ENCODE results near the gene MACROD2. TPM values are rescaled to one million over a fixed set of nuclear protein-coding genes. Genes with fewer than 3 reads are reported as not detected.

Gene MACROD2
- total RNA-seq, 1 donor from 2014 or later, result 6.7 TPM

DNA sequence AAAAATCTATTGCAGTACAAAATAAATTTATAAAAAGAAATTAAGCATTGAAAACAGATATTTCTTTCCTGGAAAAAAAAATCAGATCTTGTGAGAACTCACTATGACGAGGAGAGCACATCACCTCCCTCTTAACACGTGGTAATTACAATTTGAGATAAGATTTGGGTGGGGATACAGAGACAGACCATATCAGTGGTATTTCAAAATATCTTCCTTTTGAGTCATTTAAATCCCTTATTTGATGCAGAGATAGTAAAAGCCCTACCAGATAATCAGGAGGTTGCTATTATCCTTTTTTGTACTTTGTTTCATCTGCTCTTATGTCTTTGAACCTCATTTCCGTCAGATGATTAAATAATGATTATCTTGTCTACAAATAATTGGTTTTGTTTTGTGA lies 1777.5 kb downstream of the MACROD2 start:
- no peak overlapping the region for H3K4me3 Mint-ChIP-seq
- TF ChIP-seq, protein P1, sequence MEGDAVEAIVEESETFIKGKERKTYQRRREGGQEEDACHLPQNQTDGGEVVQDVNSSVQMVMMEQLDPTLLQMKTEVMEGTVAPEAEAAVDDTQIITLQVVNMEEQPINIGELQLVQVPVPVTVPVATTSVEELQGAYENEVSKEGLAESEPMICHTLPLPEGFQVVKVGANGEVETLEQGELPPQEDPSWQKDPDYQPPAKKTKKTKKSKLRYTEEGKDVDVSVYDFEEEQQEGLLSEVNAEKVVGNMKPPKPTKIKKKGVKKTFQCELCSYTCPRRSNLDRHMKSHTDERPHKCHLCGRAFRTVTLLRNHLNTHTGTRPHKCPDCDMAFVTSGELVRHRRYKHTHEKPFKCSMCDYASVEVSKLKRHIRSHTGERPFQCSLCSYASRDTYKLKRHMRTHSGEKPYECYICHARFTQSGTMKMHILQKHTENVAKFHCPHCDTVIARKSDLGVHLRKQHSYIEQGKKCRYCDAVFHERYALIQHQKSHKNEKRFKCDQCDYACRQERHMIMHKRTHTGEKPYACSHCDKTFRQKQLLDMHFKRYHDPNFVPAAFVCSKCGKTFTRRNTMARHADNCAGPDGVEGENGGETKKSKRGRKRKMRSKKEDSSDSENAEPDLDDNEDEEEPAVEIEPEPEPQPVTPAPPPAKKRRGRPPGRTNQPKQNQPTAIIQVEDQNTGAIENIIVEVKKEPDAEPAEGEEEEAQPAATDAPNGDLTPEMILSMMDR (conservative IDR thresholded peaks at IDR 0.05), result no peak
- no peaks in the 10 kb centered on the region for H3K9me3 Mint-ChIP-seq
- no peak overlapping the region for H3K27ac Mint-ChIP-seq
- DNase-seq (ENCODE audit: extremely low spot score, unreplicated experiment), result no peak
- no peaks in the 10 kb centered on the region for H3K4me1 Mint-ChIP-seq (ENCODE audit: unreplicated experiment)
- no peaks in the 10 kb centered on the region for H3K36me3 Mint-ChIP-seq
- no peaks in the 10 kb centered on the region for H3K27me3 Mint-ChIP-seq

DNA sequence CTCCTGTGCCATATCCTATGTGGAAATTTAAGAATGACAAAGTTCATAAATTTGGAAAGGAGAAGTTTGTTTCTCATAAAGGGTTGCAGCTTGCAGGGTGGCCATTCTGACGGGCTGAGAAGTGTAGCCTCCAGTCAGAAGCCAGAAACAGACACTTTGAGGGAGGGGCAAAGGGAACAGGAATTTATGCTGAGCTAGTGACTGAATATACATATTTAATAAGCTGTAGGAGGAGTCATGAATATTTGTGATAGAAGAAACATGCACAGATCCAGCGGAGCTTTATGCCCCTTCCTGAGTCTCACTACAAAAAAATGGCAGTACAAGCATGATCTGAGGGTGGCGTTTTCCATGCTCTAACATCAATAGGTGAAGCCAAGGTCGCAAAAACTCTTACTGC lies 1779.6 kb downstream of the MACROD2 start:
- Mint-ChIP-seq H3K36me3 (peaks cover 3% of the 10 kb centered on the region), H3K4me3 (no peak overlapping the region), H3K4me1 (ENCODE audit: unreplicated experiment) (no peaks in the 10 kb centered on the region), H3K27me3 (no peaks in the 10 kb centered on the region), H3K27ac (no peak overlapping the region), H3K9me3 (no peaks in the 10 kb centered on the region)
- no peak for DNase-seq (ENCODE audit: extremely low spot score, unreplicated experiment)
- TF ChIP-seq, protein P1 (conservative IDR thresholded peaks at IDR 0.05), result no peak

DNA sequence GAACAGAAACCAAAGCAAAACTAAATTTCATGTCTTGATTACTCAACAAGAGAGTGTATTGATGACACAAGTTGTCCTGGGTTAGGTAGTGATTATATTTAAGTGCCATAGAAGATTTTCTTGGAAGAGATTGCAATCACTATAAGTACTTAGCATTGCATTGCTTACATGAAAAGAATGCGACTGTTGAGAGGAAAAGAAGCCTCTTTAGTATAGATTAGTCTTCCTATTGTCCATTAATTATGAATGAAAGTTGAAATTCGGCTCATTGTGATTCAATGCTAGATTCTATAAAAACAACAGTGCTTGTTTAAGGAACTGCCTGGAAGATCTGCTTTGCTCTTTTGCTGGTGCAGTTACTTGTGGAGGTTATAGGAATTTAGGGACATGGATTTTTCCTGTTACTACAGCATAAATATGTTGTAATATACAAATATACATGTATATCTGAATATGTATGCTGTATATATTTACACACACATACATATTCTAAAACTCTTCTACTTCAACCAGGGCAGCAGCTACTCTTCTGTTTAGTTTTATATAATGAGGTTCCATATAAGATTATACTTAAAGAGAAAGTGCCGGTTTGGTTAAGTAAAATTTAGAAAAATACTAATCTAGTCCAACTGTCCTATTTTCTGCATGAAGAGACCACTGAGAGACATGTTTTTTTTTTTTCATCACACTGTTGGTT lies 1781.6 kb downstream of the MACROD2 start:
- H3K36me3 Mint-ChIP-seq, result peaks cover 3% of the 10 kb centered on the region

DNA sequence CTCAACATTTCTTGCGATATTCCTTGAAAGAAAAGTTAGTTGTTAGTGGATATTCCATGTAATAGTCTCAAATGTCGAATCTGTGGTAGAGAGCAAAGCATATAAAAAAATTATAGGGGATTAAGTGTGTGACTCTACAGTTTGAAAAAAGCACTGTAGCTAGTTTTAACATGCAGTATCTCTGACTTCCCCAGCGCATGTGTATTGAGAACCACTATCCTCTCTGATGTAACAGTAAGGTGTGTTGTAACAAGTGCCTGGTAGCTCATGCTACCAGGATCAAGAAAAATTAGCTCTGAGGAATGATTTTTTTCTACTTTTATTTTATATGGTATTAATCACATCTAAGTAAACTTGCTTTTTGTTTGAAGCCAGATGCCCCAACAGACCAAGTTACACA lies 1788.7 kb downstream of the MACROD2 start:
- no peak overlapping the region for H3K27ac Mint-ChIP-seq
- peaks cover 6% of the 10 kb centered on the region for H3K4me1 Mint-ChIP-seq (ENCODE audit: unreplicated experiment)
- H3K36me3 Mint-ChIP-seq, result no peaks in the 10 kb centered on the region
- DNase-seq (ENCODE audit: extremely low spot score, unreplicated experiment), result no peak
- TF ChIP-seq, protein P1 (conservative IDR thresholded peaks at IDR 0.05), result no peak
- no peak overlapping the region for H3K4me3 Mint-ChIP-seq
- peaks cover 4% of the 10 kb centered on the region for H3K9me3 Mint-ChIP-seq
- no peaks in the 10 kb centered on the region for H3K27me3 Mint-ChIP-seq

More for the DNA sequence above, 1781.6 kb downstream of the MACROD2 start:
- Mint-ChIP-seq H3K27ac (no peak overlapping the region), H3K4me3 (no peak overlapping the region), H3K27me3 (no peaks in the 10 kb centered on the region), H3K4me1 (ENCODE audit: unreplicated experiment) (no peaks in the 10 kb centered on the region), H3K9me3 (no peaks in the 10 kb centered on the region)
- DNase-seq (ENCODE audit: extremely low spot score, unreplicated experiment), result no peak
- TF ChIP-seq, protein P1 (conservative IDR thresholded peaks at IDR 0.05), result no peak

DNA sequence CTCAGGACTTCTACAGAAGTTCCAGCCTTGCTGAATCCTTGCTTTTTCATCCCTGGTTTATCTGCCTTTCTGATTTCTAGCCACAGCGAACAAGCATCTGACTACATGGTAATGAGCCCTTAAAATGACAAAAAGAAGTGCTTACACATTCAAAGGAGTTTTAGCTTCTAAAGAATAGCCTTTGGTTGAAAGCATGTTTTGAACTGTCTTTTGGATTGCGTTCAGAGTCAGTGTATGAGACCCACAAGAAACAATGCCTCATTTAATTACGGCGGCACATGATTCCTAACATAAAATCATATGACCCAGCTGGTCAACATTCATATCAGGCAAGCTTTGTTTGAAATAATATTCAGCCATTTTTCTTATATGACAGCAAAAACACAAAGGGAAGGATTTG lies 1793.8 kb downstream of the MACROD2 start:
- no peaks in the 10 kb centered on the region for H3K27me3 Mint-ChIP-seq
- TF ChIP-seq, protein P1 (conservative IDR thresholded peaks at IDR 0.05), result no peak
- H3K36me3 Mint-ChIP-seq, result no peaks in the 10 kb centered on the region
- no peak overlapping the region for H3K27ac Mint-ChIP-seq
- peaks cover 9% of the 10 kb centered on the region for H3K4me1 Mint-ChIP-seq (ENCODE audit: unreplicated experiment)
- DNase-seq (ENCODE audit: extremely low spot score, unreplicated experiment), result no peak
- no peak overlapping the region for H3K4me3 Mint-ChIP-seq
- H3K9me3 Mint-ChIP-seq, result peaks cover 4% of the 10 kb centered on the region
